ENCODE measurements around the gene DBF4.
"Not testable (repeated sequence)": the region's sequence is repeated elsewhere in the genome, so short reads cannot be mapped to it uniquely, and the experiment has no call there.

Gene DBF4

DNA sequence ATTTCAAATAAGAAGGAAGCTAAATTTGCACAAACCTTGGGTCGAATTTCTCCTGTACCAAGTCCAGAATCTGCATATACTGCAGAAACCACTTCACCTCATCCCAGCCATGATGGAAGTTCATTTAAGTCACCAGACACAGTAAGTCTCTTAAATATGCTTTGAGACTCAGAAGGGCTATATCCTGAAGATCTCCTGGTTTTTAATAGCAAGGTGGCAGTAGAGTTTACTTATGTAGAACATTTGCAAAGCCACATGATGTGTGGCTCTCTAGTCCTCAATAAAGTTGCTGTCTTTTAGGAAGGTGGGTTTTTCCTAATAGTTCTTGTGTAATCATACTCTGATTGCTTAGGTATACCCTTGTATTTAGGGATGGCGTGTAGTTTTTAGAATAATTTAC is 8.7 kb downstream of the DBF4 start:
- no peak for DNase-seq (ENCODE audit: low read depth)
- TF ChIP-seq, protein P1, sequence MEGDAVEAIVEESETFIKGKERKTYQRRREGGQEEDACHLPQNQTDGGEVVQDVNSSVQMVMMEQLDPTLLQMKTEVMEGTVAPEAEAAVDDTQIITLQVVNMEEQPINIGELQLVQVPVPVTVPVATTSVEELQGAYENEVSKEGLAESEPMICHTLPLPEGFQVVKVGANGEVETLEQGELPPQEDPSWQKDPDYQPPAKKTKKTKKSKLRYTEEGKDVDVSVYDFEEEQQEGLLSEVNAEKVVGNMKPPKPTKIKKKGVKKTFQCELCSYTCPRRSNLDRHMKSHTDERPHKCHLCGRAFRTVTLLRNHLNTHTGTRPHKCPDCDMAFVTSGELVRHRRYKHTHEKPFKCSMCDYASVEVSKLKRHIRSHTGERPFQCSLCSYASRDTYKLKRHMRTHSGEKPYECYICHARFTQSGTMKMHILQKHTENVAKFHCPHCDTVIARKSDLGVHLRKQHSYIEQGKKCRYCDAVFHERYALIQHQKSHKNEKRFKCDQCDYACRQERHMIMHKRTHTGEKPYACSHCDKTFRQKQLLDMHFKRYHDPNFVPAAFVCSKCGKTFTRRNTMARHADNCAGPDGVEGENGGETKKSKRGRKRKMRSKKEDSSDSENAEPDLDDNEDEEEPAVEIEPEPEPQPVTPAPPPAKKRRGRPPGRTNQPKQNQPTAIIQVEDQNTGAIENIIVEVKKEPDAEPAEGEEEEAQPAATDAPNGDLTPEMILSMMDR (IDR thresholded peaks at IDR 0.05; ENCODE audit: low read depth, low read length, missing control alignments), result no peak
- in situ Hi-C loops (cut with HindIII; ENCODE audit: low sequenced_read_pairs), result no loop called here
- no peak overlapping the region for H3K4me3 ChIP-seq (ENCODE audit: low read depth, low read length)

DNA sequence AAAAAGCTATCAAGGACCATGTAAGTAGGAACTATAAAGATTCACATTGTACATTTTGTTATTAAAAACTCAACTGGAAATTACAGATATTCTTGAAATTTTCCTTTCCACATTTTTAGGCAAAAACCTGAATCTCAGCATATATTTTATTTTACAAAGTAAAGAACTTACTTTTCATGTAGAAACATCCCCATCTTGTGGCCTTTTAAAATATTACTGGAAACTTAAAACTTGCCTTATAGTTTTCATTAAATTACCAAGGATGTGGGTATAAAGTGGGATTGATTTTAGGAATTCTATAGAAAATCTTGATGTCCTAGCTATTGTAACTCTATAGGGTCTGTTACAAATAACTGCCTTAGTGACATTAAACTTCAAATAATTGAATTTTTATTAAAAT is 10.6 kb downstream of the DBF4 start:
- no peak overlapping the region for H3K4me3 ChIP-seq (ENCODE audit: low read depth, low read length)
- TF ChIP-seq, protein P1 (IDR thresholded peaks at IDR 0.05; ENCODE audit: low read depth, low read length, missing control alignments), result peak; percentile 7
- in situ Hi-C loops (cut with HindIII; ENCODE audit: low sequenced_read_pairs), result no loop called here
- peak; percentile 43 for DNase-seq (ENCODE audit: low read depth)

DNA sequence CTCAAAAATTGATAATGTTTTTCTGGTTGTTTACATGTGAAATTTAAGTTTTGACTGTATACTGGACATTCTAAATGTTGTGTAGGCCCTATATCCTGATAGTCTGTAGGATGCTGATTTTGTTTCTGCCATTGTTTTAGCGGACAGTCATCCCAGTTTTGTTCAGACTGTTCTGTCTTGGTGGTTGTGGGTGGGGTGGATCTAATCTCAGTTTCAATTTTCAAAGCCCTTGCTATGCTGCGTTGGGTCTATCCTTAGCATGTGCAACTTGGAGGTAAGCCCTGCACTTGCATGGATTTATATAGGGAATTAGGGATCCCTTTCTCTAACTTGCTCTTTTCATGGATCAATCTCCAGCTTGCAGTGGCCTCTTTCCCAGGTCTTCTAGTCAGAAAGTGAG is 19.1 kb downstream of the DBF4 start:
- DNase-seq (ENCODE audit: low read depth), result no peak
- in situ Hi-C loops (cut with HindIII; ENCODE audit: low sequenced_read_pairs), result no loop called here
- TF ChIP-seq, protein P1 (IDR thresholded peaks at IDR 0.05; ENCODE audit: low read depth, low read length, missing control alignments), result no peak
- no peak overlapping the region for H3K4me3 ChIP-seq (ENCODE audit: low read depth, low read length)

DNA sequence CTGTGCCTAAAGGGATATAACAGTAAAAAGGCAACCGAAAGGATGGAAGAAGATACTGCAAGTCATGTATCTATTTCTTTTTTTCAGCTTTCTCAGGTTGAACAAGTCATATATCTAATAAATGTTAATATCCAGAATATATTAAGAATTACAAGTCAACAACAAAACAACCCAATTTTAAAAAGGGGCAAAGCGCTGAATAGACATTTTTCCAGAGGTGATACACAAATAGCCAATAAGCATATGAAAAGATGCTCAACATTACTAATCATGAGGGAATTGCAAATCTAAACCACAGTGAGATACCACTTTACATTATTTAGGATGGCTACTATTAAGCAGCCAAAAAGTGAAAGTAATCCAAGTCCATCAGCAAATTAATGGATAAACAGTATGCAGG is 23.0 kb downstream of the DBF4 start:
- in situ Hi-C loops (cut with HindIII; ENCODE audit: low sequenced_read_pairs), result no loop called here
- no peak for DNase-seq (ENCODE audit: low read depth)
- TF ChIP-seq, protein P1 (IDR thresholded peaks at IDR 0.05; ENCODE audit: low read depth, low read length, missing control alignments), result no peak
- no peak overlapping the region for H3K4me3 ChIP-seq (ENCODE audit: low read depth, low read length)

GRCh38 chr7:87907136-87907906 is 31.0 kb downstream of the DBF4 start:
- in situ Hi-C loops (cut with HindIII; ENCODE audit: low sequenced_read_pairs); H3K4me3 ChIP-seq (ENCODE audit: low read depth, low read length); DNase-seq (ENCODE audit: low read depth): not testable (repeated sequence)

GRCh38 chr7:87908814-87909213 is 32.5 kb downstream of the DBF4 start:
- DNase-seq (ENCODE audit: low read depth); in situ Hi-C loops (cut with HindIII; ENCODE audit: low sequenced_read_pairs); H3K4me3 ChIP-seq (ENCODE audit: low read depth, low read length): not testable (repeated sequence)

DNA sequence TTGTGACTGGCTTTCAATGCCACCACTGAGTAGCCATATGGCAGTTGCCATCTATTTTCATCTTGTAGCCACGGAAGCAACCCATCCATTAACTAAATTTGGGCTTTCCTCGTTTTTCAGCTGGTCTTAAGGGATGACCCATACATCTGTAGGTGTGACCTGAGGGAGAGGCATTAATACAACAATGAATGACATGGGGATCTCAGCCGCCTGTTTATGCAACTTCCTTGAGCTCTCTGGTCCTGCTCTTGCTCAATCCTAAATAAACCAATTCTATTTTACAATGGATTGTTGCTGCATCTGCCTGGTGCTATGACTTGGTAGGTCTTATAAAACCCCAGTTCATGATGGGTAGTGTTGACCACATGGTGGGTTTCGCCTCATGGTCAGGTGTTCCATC is 35.8 kb downstream of the DBF4 start:
- no peak for DNase-seq (ENCODE audit: low read depth)
- in situ Hi-C loops (cut with HindIII; ENCODE audit: low sequenced_read_pairs), result no loop called here
- TF ChIP-seq, protein P1 (IDR thresholded peaks at IDR 0.05; ENCODE audit: low read depth, low read length, missing control alignments), result no peak
- H3K4me3 ChIP-seq (ENCODE audit: low read depth, low read length), result no peak overlapping the region
